Esophagus squamous epithelium (tissue), 4 donors: ENCODE data around the gene DCUN1D1.

ENCODE experiments used
- POLR2A ChIP-seq, 4 donors: fragments of 450-650 bp; IDR thresholded peaks; one replicate each; pipeline ENCODE4 v1.6.1; 2017; ENCODE audit warnings: antibody characterized with exemption in 4 of 4, mild to moderate bottlenecking in 4 of 4, moderate library complexity in 3 of 4
- TF ChIP-seq, protein P1 (sequence below), 6 experiments: fragments of 450-650 bp in 4 of 6; fragments of 200-600 bp in 2 of 6; sonication (generic) in 2 of 6; IDR thresholded peaks; one replicate each; pipeline ENCODE4 v1.5.1; 2016 to 2019; ENCODE audit warnings: antibody characterized with exemption in 6 of 6, mild to moderate bottlenecking in 4 of 6, moderate library complexity in 4 of 6

DNA sequence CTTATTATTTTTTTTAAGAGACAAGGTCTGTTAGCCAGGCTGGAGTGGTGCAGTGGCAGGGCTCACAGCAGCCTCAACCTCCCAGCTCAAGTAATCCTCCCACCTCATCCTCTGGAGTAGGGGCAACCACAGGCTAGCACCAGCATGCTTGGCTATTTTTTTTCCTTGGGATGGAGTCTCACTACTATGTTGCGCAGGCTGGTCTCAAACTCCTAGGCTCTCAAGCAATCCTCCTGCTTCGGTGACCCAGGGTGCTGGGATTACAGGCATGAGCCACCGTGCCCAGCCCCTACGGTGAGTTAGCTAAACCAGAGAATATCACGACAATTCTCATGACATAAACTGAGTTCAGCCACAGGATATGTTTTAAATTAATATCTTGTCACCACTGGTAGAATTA, 2.0 kb downstream of the DCUN1D1 start:
- TF ChIP-seq, protein P1, sequence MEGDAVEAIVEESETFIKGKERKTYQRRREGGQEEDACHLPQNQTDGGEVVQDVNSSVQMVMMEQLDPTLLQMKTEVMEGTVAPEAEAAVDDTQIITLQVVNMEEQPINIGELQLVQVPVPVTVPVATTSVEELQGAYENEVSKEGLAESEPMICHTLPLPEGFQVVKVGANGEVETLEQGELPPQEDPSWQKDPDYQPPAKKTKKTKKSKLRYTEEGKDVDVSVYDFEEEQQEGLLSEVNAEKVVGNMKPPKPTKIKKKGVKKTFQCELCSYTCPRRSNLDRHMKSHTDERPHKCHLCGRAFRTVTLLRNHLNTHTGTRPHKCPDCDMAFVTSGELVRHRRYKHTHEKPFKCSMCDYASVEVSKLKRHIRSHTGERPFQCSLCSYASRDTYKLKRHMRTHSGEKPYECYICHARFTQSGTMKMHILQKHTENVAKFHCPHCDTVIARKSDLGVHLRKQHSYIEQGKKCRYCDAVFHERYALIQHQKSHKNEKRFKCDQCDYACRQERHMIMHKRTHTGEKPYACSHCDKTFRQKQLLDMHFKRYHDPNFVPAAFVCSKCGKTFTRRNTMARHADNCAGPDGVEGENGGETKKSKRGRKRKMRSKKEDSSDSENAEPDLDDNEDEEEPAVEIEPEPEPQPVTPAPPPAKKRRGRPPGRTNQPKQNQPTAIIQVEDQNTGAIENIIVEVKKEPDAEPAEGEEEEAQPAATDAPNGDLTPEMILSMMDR (IDR thresholded peaks at IDR 0.05) = no peak
- no peak for TF ChIP-seq POLR2A (IDR thresholded peaks at IDR 0.05)
